SKM-1 treated with dmso at 0.1 percent for 144 hours (cell line): ENCODE results near the gene AMY2B.
"Not testable (repeated sequence)": the region's sequence is repeated elsewhere in the genome, so short reads cannot be mapped to it uniquely, and the experiment has no call there.

ENCODE experiments used
- DNase-seq: peaks from one replicate; lab custom pipeline; 2025; ENCODE audit not compliant: unreplicated experiment; lab: John Stamatoyannopoulos, UW

The AMY2B gene

DNA sequence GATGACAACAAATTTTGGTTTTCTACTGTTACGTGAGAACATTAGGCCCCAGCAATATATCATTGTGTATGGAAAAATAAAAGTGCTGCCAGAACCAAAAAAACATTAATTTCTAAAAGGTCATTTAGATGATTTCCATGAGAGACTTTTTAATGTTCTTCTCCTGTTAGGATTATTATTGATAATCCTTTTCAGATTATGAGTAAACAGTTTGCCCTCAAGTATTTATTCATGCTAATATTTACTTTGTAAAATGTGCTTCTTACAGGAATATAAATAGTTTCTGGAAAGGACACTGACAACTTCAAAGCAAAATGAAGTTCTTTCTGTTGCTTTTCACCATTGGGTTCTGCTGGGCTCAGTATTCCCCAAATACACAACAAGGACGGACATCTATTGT, at the start of gene AMY2B:
Gene AMY2B, plus strand, starts transcription at position 301 of the 400 bp plus-strand sequence. Its CDS starts 14 bp downstream, at position 315.
- not testable (repeated sequence) for DNase-seq

DNA sequence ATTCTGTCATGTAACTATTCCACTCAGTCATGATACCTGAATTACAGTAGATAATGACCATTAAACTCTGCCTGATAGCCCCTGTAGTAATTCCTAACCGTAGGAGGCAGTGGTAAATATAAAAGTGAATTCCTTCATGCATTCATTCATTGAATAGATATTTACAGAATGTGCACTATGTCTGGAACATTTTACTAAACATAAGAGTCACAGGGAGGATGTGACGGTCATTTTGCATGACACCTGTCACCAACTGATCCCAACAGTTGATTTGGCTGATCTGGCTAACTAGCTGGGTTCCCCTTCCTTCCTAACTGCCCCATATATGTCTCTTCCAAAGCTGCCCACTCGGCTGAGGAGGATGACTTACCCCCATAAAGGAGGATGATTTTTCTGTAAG, 48.0 kb upstream of the AMY2B start:
- no peak for DNase-seq

DNA sequence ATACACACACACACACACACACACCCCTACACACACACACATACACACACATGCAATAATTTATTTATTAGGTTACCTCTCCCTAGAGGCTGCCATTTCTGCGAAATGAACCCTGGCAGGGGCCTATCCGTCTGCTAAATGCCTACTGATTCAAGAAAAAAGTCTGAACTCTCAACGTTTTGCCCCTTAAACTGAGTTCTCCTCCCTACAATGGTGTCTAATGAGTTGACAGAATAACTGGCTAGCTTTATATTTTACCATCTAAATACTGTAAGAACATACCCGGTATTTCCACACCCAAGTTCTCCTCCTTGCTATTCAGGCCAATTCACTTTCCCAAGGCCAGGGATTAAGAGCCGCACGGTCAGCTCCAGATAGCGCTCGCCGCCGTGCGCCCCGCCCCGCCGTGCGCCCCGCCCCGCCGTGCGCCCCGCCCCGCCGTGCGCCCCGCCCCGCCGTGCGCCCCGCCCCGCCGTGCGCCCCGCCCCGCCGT, 46.2 kb upstream of the AMY2B start:
- DNase-seq = peak; percentile 49

GRCh38 chr1:103525607-103526507, 45.5 kb upstream of the AMY2B start, which contains the start of gene RNPC3:
TSS of gene RNPC3 (plus strand) at chr1:103525699. CDS start at chr1:103526071, 372 bp downstream.
- peak; percentile 87 for DNase-seq

DNA sequence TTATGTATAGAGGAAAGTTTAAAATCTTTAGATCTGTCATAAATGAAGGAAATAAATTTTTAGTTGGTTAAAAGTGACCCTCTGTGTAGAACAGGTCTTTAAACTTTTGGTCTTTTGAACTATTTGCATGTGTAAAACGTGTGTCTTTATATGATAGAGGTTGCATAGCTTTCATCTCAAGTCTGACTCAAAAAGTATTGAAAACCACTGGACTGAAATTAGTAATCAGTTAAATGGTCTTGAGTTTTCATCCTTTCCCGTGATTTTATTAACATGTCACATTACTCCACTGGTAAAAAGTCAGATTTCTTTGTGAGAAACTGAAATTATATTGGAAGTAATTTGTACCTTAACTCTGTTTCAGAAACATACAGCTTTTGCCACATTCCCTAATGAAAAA, 44.1 kb upstream of the AMY2B start:
- DNase-seq = no peak

- DNase-seq = no peak
These were observed 41.6 kb upstream of the AMY2B start for GRCh38 chr1:103529746-103530145.

DNA sequence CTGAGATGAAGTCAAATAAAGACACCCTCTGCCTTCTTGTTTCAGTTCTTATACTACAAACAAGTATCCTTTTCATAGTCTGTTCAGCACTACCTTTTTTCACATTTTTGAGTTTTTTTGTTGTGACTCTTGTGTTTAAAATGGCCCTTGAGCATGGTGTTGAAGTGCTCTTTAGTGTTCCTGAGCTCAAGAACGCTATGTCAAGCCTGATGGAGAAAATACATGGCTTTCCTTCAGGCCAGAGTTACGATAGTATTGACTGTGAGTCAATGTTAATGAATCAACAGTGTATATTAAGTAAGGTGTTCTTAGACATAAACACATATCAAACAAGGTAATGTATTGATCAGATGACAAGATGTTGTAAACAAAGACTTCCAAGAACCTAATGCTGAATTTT, 33.2 kb upstream of the AMY2B start:
- no peak for DNase-seq

GRCh38 chr1:103541431-103541830, 30.0 kb upstream of the AMY2B start:
- no peak for DNase-seq

- no peak for DNase-seq
These were observed 24.9 kb upstream of the AMY2B start for GRCh38 chr1:103546496-103546895.

- DNase-seq = no peak
These were observed 23.5 kb upstream of the AMY2B start for GRCh38 chr1:103547840-103548239.

DNA sequence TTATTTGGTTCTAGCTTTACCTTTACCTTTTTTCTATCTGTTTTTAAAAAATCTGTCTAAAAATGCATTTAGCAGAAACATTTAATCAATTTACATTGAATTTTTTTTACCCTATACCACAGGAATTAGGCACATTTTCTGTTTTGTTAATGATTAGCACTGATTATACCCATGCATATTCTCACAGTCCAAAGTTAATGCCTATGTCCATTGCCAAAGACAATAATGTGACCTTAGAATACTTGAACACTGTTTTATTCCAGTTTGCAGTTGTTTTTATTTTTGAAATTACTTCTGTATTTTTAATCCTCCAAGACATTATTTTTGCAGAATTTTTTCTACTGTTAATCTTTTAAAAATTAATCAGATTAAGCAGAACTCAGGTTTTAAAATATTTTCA, 11.0 kb upstream of the AMY2B start:
- DNase-seq = no peak

GRCh38 chr1:103561124-103561523, 10.3 kb upstream of the AMY2B start:
- not testable (repeated sequence) for DNase-seq

- peak; percentile 48 for DNase-seq
These were observed 9.6 kb upstream of the AMY2B start for GRCh38 chr1:103561643-103562395.

GRCh38 chr1:103563056-103563455, 8.3 kb upstream of the AMY2B start:
- DNase-seq = no peak

- DNase-seq = no peak
These were observed 1.9 kb upstream of the AMY2B start for GRCh38 chr1:103569493-103569892.

GRCh38 chr1:103576065-103576464, 4.7 kb downstream of the AMY2B start:
- DNase-seq = no peak

DNA sequence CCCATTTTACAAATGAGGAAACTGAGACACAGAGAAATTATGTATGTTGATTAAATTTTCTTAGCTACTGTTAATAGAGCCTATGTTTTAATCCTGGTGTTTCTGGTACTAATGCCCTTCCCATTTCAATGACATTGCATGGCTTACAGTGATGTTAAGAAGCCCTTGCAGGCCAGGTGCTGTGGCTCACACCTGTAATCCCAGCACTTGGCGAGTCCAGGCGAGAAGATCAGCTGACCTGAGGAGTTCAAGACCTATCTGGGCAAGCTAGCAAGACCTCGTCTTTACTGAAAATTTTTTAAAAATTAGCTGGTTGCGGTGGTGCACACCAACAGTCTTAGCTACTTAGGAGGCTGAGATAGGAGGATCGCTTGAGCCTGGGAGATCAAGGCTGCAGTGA, 5.4 kb downstream of the AMY2B start:
- DNase-seq = not testable (repeated sequence)

- no peak for DNase-seq
These were observed 11.1 kb downstream of the AMY2B start for GRCh38 chr1:103582464-103582863.

- no peak for DNase-seq
These were observed 12.5 kb downstream of the AMY2B start for GRCh38 chr1:103583887-103584286.

DNA sequence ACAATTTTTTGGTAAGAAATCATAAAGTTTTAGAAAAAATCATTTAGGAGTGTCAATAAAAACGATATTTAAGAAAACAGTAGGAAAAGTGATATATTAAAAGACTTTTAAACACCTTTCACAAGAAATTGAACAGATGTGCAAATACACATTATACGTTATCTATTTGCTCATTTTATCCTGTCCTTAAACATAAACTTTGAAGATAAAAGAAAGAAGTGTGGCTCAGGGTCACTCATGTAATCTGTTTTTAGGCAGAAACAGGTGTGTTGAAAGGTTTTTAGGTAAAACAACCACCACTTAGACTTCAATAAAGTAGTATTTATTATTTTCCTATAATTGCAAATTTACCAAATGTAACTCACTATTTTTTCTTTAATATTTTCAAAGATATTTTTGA, 13.1 kb downstream of the AMY2B start:
- DNase-seq = no peak

DNA sequence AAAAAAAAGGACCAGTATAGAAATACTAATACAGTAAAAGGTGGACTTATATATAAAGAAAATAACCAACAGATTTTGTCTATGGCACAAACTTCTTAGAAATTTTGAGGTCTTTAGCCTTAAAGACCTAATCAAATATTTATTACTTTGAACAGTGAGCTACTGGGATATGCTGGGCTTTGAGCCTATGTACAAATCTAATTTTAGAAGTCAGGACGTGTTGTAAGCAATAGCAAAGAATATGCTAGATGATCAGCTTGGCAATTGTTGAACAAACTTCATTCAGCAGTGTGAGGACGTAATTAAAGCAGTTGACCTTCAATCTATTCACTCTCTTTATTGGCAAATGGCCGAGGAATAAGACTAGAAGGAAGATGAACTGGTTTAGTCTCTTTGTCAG, 31.4 kb downstream of the AMY2B start:
- DNase-seq = not testable (repeated sequence)

DNA sequence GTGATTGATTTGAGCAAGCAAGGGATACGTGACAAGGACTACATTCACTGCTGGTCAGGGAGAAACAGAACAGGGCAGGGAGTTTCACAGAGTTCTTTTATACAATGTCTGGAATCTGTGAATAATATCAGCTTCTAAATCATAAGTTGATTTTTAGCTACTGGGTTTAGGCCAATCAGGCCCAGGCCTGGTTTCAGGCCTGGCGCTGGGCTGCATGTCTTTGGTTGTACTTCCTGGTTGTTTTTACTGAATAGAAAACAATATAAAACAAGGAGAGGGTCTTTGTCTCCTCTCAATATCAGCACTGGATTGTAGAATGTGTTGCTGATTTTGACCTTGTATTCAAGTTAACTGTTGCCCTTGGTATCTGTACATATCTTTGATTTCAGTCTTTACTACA, 45.0 kb downstream of the AMY2B start:
- no peak for DNase-seq
